Activated CD8-positive, alpha-beta T cell treated with anti-CD3 and anti-CD28 coated beads for 36 hours (primary cell): ENCODE measurements around the gene NNAT. TPM values are rescaled to one million over a fixed set of nuclear protein-coding genes. Genes with fewer than 3 reads are reported as not detected.

Experiments used
- ATAC-seq: fragments of 200-7000 bp; cut with Tn5 transposase; one replicate; pipeline ENCODE4 v1.10.0; 2021; ENCODE audit warnings: mild to moderate bottlenecking, moderate library complexity
- CTCF ChIA-PET: fragments of 350-600 bp; sonication (Branson Sonifier 250); formaldehyde crosslinking; loops from one replicate; lab custom pipeline; 2021; ENCODE audit warnings: antibody characterized with exemption; lab: Charles Lee
- POLR2A ChIA-PET: fragments of 350-600 bp; sonication (Branson Sonifier 250); formaldehyde crosslinking; loops from one replicate; lab custom pipeline; 2021; ENCODE audit warnings: antibody characterized with exemption; lab: Charles Lee
- DNase-seq: peaks from one replicate; pipeline ENCODE4 v3.0.0-alpha.2; 2020
- H3K27ac Mint-ChIP-seq: one replicate; pipeline ENCODE4 v1.8.0; 2021; ENCODE audit warnings: mild to moderate bottlenecking, mixed read lengths
- H3K27me3 Mint-ChIP-seq: one replicate; pipeline ENCODE4 v1.8.0; 2021; ENCODE audit warnings: mixed read lengths
- H3K36me3 Mint-ChIP-seq: one replicate; pipeline ENCODE4 v1.8.0; 2021; ENCODE audit warnings: low read depth, mixed read lengths
- H3K4me1 Mint-ChIP-seq: one replicate; pipeline ENCODE4 v1.8.0; 2021; ENCODE audit warnings: low read depth, mixed read lengths
- H3K4me3 Mint-ChIP-seq: one replicate; pipeline ENCODE4 v1.8.0; 2021; ENCODE audit warnings: mild to moderate bottlenecking, moderate library complexity, mixed read lengths
- H3K9me3 Mint-ChIP-seq: one replicate; pipeline ENCODE4 v1.8.0; 2021; ENCODE audit warnings: mixed read lengths
- CTCF ChIP-seq: fragments of 200-600 bp; IDR thresholded peaks from one replicate; pipeline ENCODE4 v1.8.0; 2022; ENCODE audit warnings: antibody characterized with exemption, mild to moderate bottlenecking
- intact Hi-C: fragments of 100-400 bp; cut with micrococcal nuclease; formaldehyde crosslinking; loops from one replicate; pipeline ENCODE4 v1.10.0; 2022
- total RNA-seq, 2 experiments: library from RNA; stranded (reverse); gene quantifications; one replicate each; pipeline ENCODE4 v1.2.3, GENCODE V29; 2021

The NNAT gene
- total RNA-seq, 2 experiments from 2014 or later = 0.47 TPM; not detected in 1

- Mint-ChIP-seq H3K27ac (no peak overlapping the region), H3K9me3 (no peaks in the 10 kb centered on the region), H3K4me3 (no peak overlapping the region), H3K4me1 (no peaks in the 10 kb centered on the region), H3K36me3 (no peaks in the 10 kb centered on the region), H3K27me3 (peaks cover 37% of the 10 kb centered on the region)
- ATAC-seq (no peak), DNase-seq (no peak)
- ChIA-PET POLR2A (no interaction called here), CTCF (no interaction called here)
- intact Hi-C loops = loop anchor here (10.0 kb wide), 2 partner anchors 327 to 427 kb away; no protein-coding TSS in a partner anchor
- TF ChIP-seq CTCF = no peak
Measured at GRCh38 chr20:37567671-37568588, 46.9 kb downstream of the NNAT start.

- ChIA-PET CTCF (no interaction called here), POLR2A (no interaction called here)
Measured at GRCh38 chr20:37570419-37570818, 49.4 kb downstream of the NNAT start.

DNA sequence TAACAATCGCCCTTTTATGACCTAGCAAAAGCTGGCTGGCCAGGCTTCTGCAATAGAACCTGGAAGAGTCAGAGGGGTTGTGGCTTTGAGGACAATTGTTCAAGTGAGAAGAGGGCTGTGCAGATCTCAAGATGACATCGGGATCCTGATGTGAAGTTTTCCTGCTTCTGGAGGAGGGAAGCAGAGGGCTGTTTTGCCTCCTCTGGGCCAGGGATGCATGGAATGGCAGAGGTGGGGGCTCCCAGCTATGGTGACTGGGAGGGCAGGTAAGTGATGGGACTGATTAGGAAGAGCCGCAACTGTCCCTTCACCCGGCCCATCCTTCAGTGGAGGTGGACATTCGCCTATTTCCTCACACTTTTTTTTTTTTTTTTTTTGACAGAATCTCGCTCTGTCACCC, 50.0 kb downstream of the NNAT start:
- Mint-ChIP-seq H3K4me3 (no peak overlapping the region), H3K36me3 (no peaks in the 10 kb centered on the region), H3K4me1 (no peaks in the 10 kb centered on the region), H3K9me3 (no peaks in the 10 kb centered on the region), H3K27ac (no peak overlapping the region), H3K27me3 (peaks cover 30% of the 10 kb centered on the region)
- no peak for ATAC-seq
- intact Hi-C loops = no loop called here
- ChIA-PET CTCF (no interaction called here), POLR2A (no interaction called here)
- no peak for TF ChIP-seq CTCF
- no peak for DNase-seq

More at GRCh38 chr20:37570419-37570818, 49.4 kb downstream of the NNAT start:
- Mint-ChIP-seq H3K9me3 (no peaks in the 10 kb centered on the region), H3K4me1 (no peaks in the 10 kb centered on the region), H3K36me3 (no peaks in the 10 kb centered on the region), H3K27me3 (peaks cover 33% of the 10 kb centered on the region), H3K4me3 (no peak overlapping the region), H3K27ac (no peak overlapping the region)
- ATAC-seq (no peak), DNase-seq (no peak)
- no peak for TF ChIP-seq CTCF
- intact Hi-C loops = no loop called here

Other genes starting within 250 kb of the NNAT start
- gene MANBAL, start 231.6 kb upstream of the NNAT start, total RNA-seq = 10 to 100 TPM; 11.1 to 12.1 TPM
- gene SRC, start 175.1 kb upstream of the NNAT start, total RNA-seq = 1 to 10 TPM in 1 of 2 experiments, under 1 TPM in 1; 0.88 to 2.4 TPM
- 10 to 100 TPM; 27.6 to 27.9 TPM for gene BLCAP, start 6.6 kb downstream of the NNAT start, total RNA-seq
- 10 to 100 TPM; 67.3 to 74.9 TPM for gene CTNNBL1, start 172.8 kb downstream of the NNAT start, total RNA-seq